RWPE1 (cell line): ENCODE measurements around the gene TNFSF10.

Experiments
- CTCF ChIA-PET: fragments of 350-600 bp; sonication (Branson Sonifier 250); formaldehyde crosslinking; extraction: SDS; loops from one replicate; lab custom pipeline; 2021; lab: Yijun Ruan, JAX
- POLR2A ChIA-PET: fragments of 400-600 bp; formaldehyde crosslinking; extraction: SDS; loops from one replicate; lab custom pipeline; 2020; ENCODE audit warnings: antibody characterized with exemption; ENCODE audit not compliant: low non-redundant PET; lab: Yijun Ruan, JAX
- DNase-seq: peaks from one replicate; pipeline ENCODE4 v3.0.0; 2012; ENCODE audit warnings: low spot score
- H3K27ac ChIP-seq: fragments of 450-650 bp; 2 replicates; pipeline ENCODE4 v1.5.1; 2017
- CTCF ChIP-seq: fragments of 450-650 bp; conservative IDR thresholded peaks from 2 replicates; pipeline ENCODE4 v1.5.1; 2017; ENCODE audit warnings: low read depth, mild to moderate bottlenecking

Gene TNFSF10

GRCh38 chr3:172519740-172520139 lies 3.5 kb downstream of the TNFSF10 start:
- no peak for TF ChIP-seq CTCF
- H3K27ac ChIP-seq: peak overlapping the region; percentile 45; the same call in 1 of the 2 replicates
- DNase-seq: no peak
- ChIA-PET POLR2A (no interaction called here), CTCF (interaction anchor here (0.9 to 1.0 kb wide), 2 partner anchors 75 to 76 kb away, joined by 5 read pairs; no protein-coding TSS in a partner anchor)

- no peak overlapping the region for H3K27ac ChIP-seq
- DNase-seq: no peak
- ChIA-PET POLR2A (no interaction called here), CTCF (interaction anchor here (0.6 to 0.9 kb wide), 3 partner anchors 14 to 76 kb away, joined by 3 to 5 read pairs (median 3); no protein-coding TSS in a partner anchor)
- TF ChIP-seq CTCF: no peak
These were observed 4.1 kb downstream of the TNFSF10 start for GRCh38 chr3:172518929-172519640.

GRCh38 chr3:172517859-172518466 lies 5.3 kb downstream of the TNFSF10 start:
- peak overlapping the region; percentile 60 for H3K27ac ChIP-seq
- no peak for DNase-seq
- POLR2A ChIA-PET: no interaction called here
- TF ChIP-seq CTCF: no peak
- CTCF ChIA-PET: interaction anchor here (0.6 kb wide), 1 partner anchor 8 kb away, joined by 3 read pairs; no protein-coding TSS in a partner anchor

- DNase-seq: peak; percentile 84
- peak overlapping the region; percentile 94 for H3K27ac ChIP-seq
- CTCF ChIA-PET: interaction anchor here (0.5 to 1.1 kb wide), 3 partner anchors 37 to 93 kb away, joined by 3 to 7 read pairs (median 3); no protein-coding TSS in a partner anchor
- no peak for TF ChIP-seq CTCF
- POLR2A ChIA-PET: no interaction called here
These were observed 6.7 kb downstream of the TNFSF10 start for GRCh38 chr3:172516318-172517214.

GRCh38 chr3:172515130-172515918 lies 7.9 kb downstream of the TNFSF10 start:
- peak overlapping the region; percentile 94 for H3K27ac ChIP-seq
- TF ChIP-seq CTCF: no peak
- POLR2A ChIA-PET: no interaction called here
- CTCF ChIA-PET: interaction anchor here (0.6 kb wide), 1 partner anchor 1946 kb away, joined by 3 read pairs; no protein-coding TSS in a partner anchor
- DNase-seq: no peak
